GM12878 (cell line): ENCODE results near the gene ACE2. TPM values are rescaled to one million over a fixed set of nuclear protein-coding genes. Genes with fewer than 3 reads are reported as not detected.
A peak's percentile ranks its signal among the peaks of the same experiment; 100 is the strongest.
"Not testable (repeated sequence)": the region's sequence is repeated elsewhere in the genome, so short reads cannot be mapped to it uniquely, and the experiment has no call there.

ENCODE experiments used
- ATAC-seq: fragments of 200-7000 bp; cut with Tn5 transposase; 3 replicates; pipeline ENCODE4 v1.9.1; 2020; ENCODE audit warnings: mild to moderate bottlenecking, moderate library complexity
- BruUV-seq: library from RNA; stranded (reverse); fragments of 400-500 nt; replicated peaks from 2 replicates; lab custom pipeline; 2021; lab: Mats Ljungman, UMichigan
- CTCF ChIA-PET: fragments of 300-600 bp; sonication (Branson Sonifier 250); formaldehyde crosslinking; extraction: SDS; loops from one replicate; lab custom pipeline; 2021; ENCODE audit warnings: inconsistent platforms; lab: Yijun Ruan, JAX
- POLR2A ChIA-PET: fragments of 350-600 bp; formaldehyde crosslinking; extraction: SDS; loops from one replicate; lab custom pipeline; 2021; ENCODE audit warnings: inconsistent platforms; lab: Charles Lee
- RAD21 ChIA-PET: fragments of 300-600 bp; sonication (Branson Sonifier 250); formaldehyde crosslinking; loops from one replicate; lab custom pipeline; 2023; ENCODE audit warnings: antibody characterized with exemption; ENCODE audit not compliant: unreplicated experiment; lab: Charles Lee
- SMC1A ChIA-PET: fragments of 300-600 bp; sonication (Branson Sonifier 250); formaldehyde crosslinking; loops from one replicate; lab custom pipeline; 2023; ENCODE audit not compliant: unreplicated experiment, uncharacterized antibody; lab: Charles Lee
- DNase-seq: peaks from one replicate; pipeline ENCODE4 v3.0.0-alpha.2; 2011; ENCODE audit warnings: low read depth, low spot score
- FAIRE-seq: peaks from 3 replicates; lab custom pipeline; 2011; peaks lifted over from hg19 to GRCh38; lab: Jason Lieb, UNC
- H2AFZ ChIP-seq: 2 replicates; pipeline ENCODE4 v1.6.0; 2011; ENCODE audit warnings: low read depth, low read length, control low read depth; ENCODE audit not compliant: control insufficient read depth
- H3K27ac ChIP-seq: 2 replicates; pipeline ENCODE4 v1.5.1; 2011; ENCODE audit warnings: control low read depth; ENCODE audit not compliant: control insufficient read depth, insufficient read depth
- H3K27me3 ChIP-seq, 2 experiments: replicated peaks in 1 of 2; 2 replicates each; pipeline versions ENCODE4 v1.6.0 to v1.6.1; 2011; ENCODE audit warnings: low read length in 1 of 2; ENCODE audit not compliant: control insufficient read depth in 2 of 2, insufficient read depth in 2 of 2
- H3K36me3 ChIP-seq, 2 experiments: 2 replicates each; pipeline ENCODE4 v1.5.1; 2011; ENCODE audit warnings: low read length in 1 of 2; ENCODE audit not compliant: control insufficient read depth in 2 of 2, insufficient read depth in 2 of 2
- H3K4me1 ChIP-seq: 2 replicates; pipeline ENCODE4 v1.6.1; 2011; ENCODE audit warnings: mild to moderate bottlenecking, low read length, moderate library complexity, mixed read lengths; ENCODE audit not compliant: control insufficient read depth, insufficient read depth
- H3K4me2 ChIP-seq: 2 replicates; pipeline ENCODE4 v1.6.0; 2011; ENCODE audit warnings: control low read depth; ENCODE audit not compliant: control insufficient read depth, insufficient read depth
- H3K4me3 ChIP-seq: fragments of 200-600 bp; sonication (generic); 2 replicates; pipeline ENCODE4 v1.5.1; 2016
- H3K79me2 ChIP-seq: 2 replicates; pipeline ENCODE4 v1.6.0; 2011; ENCODE audit warnings: low read length; ENCODE audit not compliant: control insufficient read depth, insufficient read depth
- H3K9ac ChIP-seq: 2 replicates; pipeline ENCODE4 v1.8.0; 2011; ENCODE audit warnings: low read length, control low read depth, mixed read lengths; ENCODE audit not compliant: control insufficient read depth, insufficient read depth
- H3K9me3 ChIP-seq: replicated peaks from 3 replicates; pipeline ENCODE4 v1.5.1; 2011; ENCODE audit warnings: mild to moderate bottlenecking, low read length; ENCODE audit not compliant: control insufficient read depth, insufficient read depth
- H4K20me1 ChIP-seq: 2 replicates; pipeline ENCODE4 v1.6.0; 2011; ENCODE audit not compliant: control insufficient read depth, insufficient read depth
- BMI1 ChIP-seq: fragments of 450-650 bp; IDR thresholded peaks from 2 replicates; pipeline ENCODE4 v1.6.1; 2016; ENCODE audit warnings: mild to moderate bottlenecking, moderate library complexity, borderline replicate concordance
- BRCA1 ChIP-seq: IDR thresholded peaks from 2 replicates; pipeline ENCODE4 v1.6.1; 2011; ENCODE audit warnings: low read depth, low read length, improper control_type of control experiment
- JUND ChIP-seq: IDR thresholded peaks from 2 replicates; pipeline ENCODE4 v1.6.1; 2012; ENCODE audit warnings: low read depth, mild to moderate bottlenecking, low read length, improper control_type of control experiment, moderate library complexity
- WGBS: methylation state at CpG from one replicate; pipeline ENCODE4 v1.1.6; 2016; ENCODE audit warnings: low lambda C conversion rate; ENCODE audit not compliant: insufficient replicate concordance, insufficient coverage; ENCODE audit errors: missing lambda C conversion rate; 5-methylcytosine and 5-hydroxymethylcytosine counted together
- in situ Hi-C: fragments of 300-500 bp; cut with MboI; formaldehyde crosslinking; loops from 9 replicates; pipeline ENCODE4 v1.14.3; 2018; ENCODE audit warnings: mixed read lengths
- intact Hi-C: fragments of 100-400 bp; cut with micrococcal nuclease; formaldehyde crosslinking; loops from one replicate; pipeline ENCODE4 v1.14.2; 2022; ENCODE audit not compliant: unreplicated experiment
- polyA plus RNA-seq, 11 experiments: library from polyadenylated mRNA; depleted of rRNA in 4 of 11; unstranded in 6 of 11; stranded (reverse) in 5 of 11; fragments of >200 nt; fragmentation: Nextera tagmentation in 4 of 11; fragmentation: Illumina TruSeq in 1 of 11; extraction: Ambion mirVana in 4 of 11; extraction: Trizol in 1 of 11; gene quantifications; 1 replicate in 1 of 11; 2 replicates in 10 of 11; pipeline versions ENCODE4 v1.2.1 to v1.2.3, GENCODE V29; 2011 to 2016; ENCODE audit warnings: inconsistent platforms in 2 of 11, missing spikeins in 2 of 11, low read depth in 1 of 11
- total RNA-seq, 4 experiments: library from RNA; depleted of rRNA in 3 of 4; stranded (reverse); fragments of >200 nt in 3 of 4; fragmentation: Illumina TruSeq in 1 of 4; extraction: Trizol in 1 of 4; gene quantifications; 2 replicates each; pipeline versions ENCODE4 v1.2.1 to v1.2.3, GENCODE V29; 2013 to 2021

Gene ACE2
- total and polyA plus RNA-seq, 10 of the 15 experiments (the other 5 are each of a cell fraction or from before 2014, with no cell fraction given), result 0.04 TPM; not detected in 9

GRCh38 chrX:15600745-15601144 lies at the start of gene ACE2 (continued):
- no peak for TF ChIP-seq BRCA1
- TF ChIP-seq BMI1, result no peak

GRCh38 chrX:15647510-15647909 lies 46.8 kb upstream of the ACE2 start:
- DNase-seq, H3K27me3 ChIP-seq, H3K4me2 ChIP-seq, H3K4me1 ChIP-seq, in situ Hi-C loops, H3K9ac ChIP-seq, BruUV-seq, H4K20me1 ChIP-seq, H3K9me3 ChIP-seq, SMC1A ChIA-PET, POLR2A ChIA-PET, H3K36me3 ChIP-seq, H2AFZ ChIP-seq, H3K79me2 ChIP-seq, H3K27ac ChIP-seq, intact Hi-C loops, H3K4me3 ChIP-seq, RAD21 ChIA-PET: not testable (repeated sequence)
- ATAC-seq (peak; percentile 88), FAIRE-seq (peak; percentile 100)
- no CpG with 5 or more reads among the region's 5 CpGs for WGBS
- CTCF ChIA-PET, result interaction anchor here (1.3 kb wide), 1 partner anchor 14 kb away, joined by 3 read pairs; no protein-coding TSS in a partner anchor

GRCh38 chrX:15646543-15646942 lies 45.8 kb upstream of the ACE2 start:
- Histone ChIP-seq H3K9me3 (no peaks in the 10 kb centered on the region), H3K27ac (no peak overlapping the region), H4K20me1 (no peaks in the 10 kb centered on the region), H3K9ac (no peak overlapping the region)
- ATAC-seq, result no peak
- CTCF ChIA-PET, result no interaction called here
- no peak for TF ChIP-seq JUND
- TF ChIP-seq, all 136 proteins: peak for 0
- in situ Hi-C loops (no loop called here), intact Hi-C loops (no loop called here)
- ChIA-PET RAD21 (no interaction called here), SMC1A (no interaction called here), POLR2A (no interaction called here)
- Histone ChIP-seq H3K4me2 (no peak overlapping the region), H3K4me1 (no peaks in the 10 kb centered on the region), H2AFZ (no peak overlapping the region), H3K36me3 (no peaks in the 10 kb centered on the region), H3K27me3 (peaks cover 0 to 3% of the 10 kb centered on the region in 2 experiments; a peak in 1 of 4 replicates), H3K4me3 (no peak overlapping the region), H3K79me2 (no peaks in the 10 kb centered on the region)
- DNase-seq (no peak), FAIRE-seq (no peak)
- no TSS peak for BruUV-seq
- WGBS, result 61% methylated on average over 21 of the region's 27 CpGs
